IPS DF 6.9 (cell line): ENCODE measurements around the gene ERP44.

ENCODE experiments used
- DNase-seq: peaks from one replicate; pipeline ENCODE4 v3.0.0-alpha.2; 2013; ENCODE audit warnings: low read depth, low spot score
- H3K27ac ChIP-seq: one replicate; pipeline ENCODE4 v1.5.1; 2013; ENCODE audit warnings: low read length, control low read depth
- H3K27me3 ChIP-seq: 2 replicates; pipeline ENCODE4 v1.6.1; 2013; ENCODE audit warnings: mild to moderate bottlenecking, low read length; ENCODE audit not compliant: control insufficient read depth, insufficient read depth
- H3K36me3 ChIP-seq: 2 replicates; pipeline ENCODE4 v1.6.1; 2013; ENCODE audit warnings: low read length; ENCODE audit not compliant: control insufficient read depth, insufficient read depth
- H3K4me1 ChIP-seq: 2 replicates; pipeline ENCODE4 v1.6.1; 2013; ENCODE audit warnings: low read length; ENCODE audit not compliant: control insufficient read depth, insufficient read depth
- H3K4me3 ChIP-seq: 2 replicates; pipeline ENCODE4 v1.5.1; 2013; ENCODE audit warnings: mild to moderate bottlenecking, low read length
- H3K9me3 ChIP-seq: 2 replicates; pipeline ENCODE4 v1.6.1; 2013; ENCODE audit warnings: low read length, inconsistent platforms; ENCODE audit not compliant: control insufficient read depth, insufficient read depth
- WGBS: extraction: QIAGEN DNeasy Blood & Tissue Kit; methylation state at CpG from one replicate; pipeline ENCODE4 v1.1.7; 2013; ENCODE audit warnings: mixed read lengths, missing lambda C conversion rate; ENCODE audit not compliant: insufficient read length, insufficient coverage; 5-methylcytosine and 5-hydroxymethylcytosine counted together

Gene ERP44

DNA sequence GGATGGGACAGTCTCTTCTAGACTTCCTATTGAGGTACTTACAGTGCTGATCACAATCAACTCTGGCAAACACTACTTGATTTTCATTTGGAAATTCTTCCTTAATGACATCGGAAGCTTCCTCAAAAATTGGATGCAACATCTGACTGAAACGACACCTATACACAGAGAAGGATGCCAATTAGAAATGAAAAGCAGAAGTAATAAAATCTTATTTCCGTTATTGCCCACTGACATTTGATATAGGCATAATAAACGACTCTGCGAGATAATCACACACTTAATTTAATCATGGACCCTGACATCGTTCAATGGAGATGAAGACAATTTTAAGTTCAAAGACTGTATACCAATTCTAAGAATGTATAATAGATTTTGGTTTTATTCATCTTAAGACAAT lies 46.4 kb downstream of the ERP44 start:
- WGBS = no CpG with 5 or more reads among the region's 6 CpGs
- Histone ChIP-seq H3K9me3 (no peaks in the 10 kb centered on the region), H3K4me3 (no peak overlapping the region), H3K27ac (no peak overlapping the region), H3K36me3 (no peaks in the 10 kb centered on the region), H3K27me3 (no peaks in the 10 kb centered on the region), H3K4me1 (no peaks in the 10 kb centered on the region)
- no peak for DNase-seq

DNA sequence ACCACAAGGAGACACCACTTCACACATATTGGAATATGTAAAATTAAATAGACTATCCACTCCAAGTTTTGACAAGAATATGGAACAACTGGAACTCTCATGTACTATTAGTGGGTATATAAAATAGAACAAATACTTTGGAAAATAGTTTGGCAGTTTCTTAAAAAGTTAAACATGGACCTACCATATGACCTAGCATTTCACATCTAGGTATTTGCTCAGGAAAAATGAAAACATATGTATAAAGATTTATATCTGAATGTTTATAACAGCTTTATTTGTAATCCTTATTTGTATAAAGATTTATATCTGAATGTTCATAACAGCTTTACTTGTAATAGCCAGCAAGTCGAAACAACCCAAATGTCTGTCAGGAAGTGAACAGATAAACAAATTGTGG lies 49.2 kb downstream of the ERP44 start:
- H3K9me3 ChIP-seq = no peaks in the 10 kb centered on the region
- H3K27me3 ChIP-seq = no peaks in the 10 kb centered on the region
- no CpG with 5 or more reads among the region's 1 CpG for WGBS
- no peak overlapping the region for H3K27ac ChIP-seq
- no peaks in the 10 kb centered on the region for H3K4me1 ChIP-seq
- H3K36me3 ChIP-seq = no peaks in the 10 kb centered on the region
- H3K4me3 ChIP-seq = no peak overlapping the region
- DNase-seq = no peak

DNA sequence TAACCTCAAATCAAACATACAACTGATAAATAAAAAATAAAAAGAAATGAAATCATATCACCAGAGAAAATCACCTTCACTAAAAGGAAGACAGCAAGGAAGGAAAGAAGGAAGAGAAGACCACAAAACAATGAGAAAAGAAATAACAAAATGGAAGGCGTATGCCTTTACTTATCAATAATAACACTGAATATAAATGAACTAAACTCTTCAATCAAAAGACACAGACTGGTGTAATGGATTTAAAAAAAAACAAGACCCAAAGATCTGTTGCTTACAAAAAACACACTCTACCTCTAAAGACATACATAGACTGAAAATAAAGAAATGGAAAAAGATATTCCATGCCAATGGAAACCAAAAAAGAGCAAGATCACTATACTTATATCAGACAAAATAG lies 60.3 kb downstream of the ERP44 start:
- no peaks in the 10 kb centered on the region for H3K9me3 ChIP-seq
- no peaks in the 10 kb centered on the region for H3K27me3 ChIP-seq
- DNase-seq = no peak
- no peak overlapping the region for H3K27ac ChIP-seq
- no peaks in the 10 kb centered on the region for H3K4me1 ChIP-seq
- WGBS = no CpG with 5 or more reads among the region's 1 CpG
- no peak overlapping the region for H3K4me3 ChIP-seq
- H3K36me3 ChIP-seq = no peaks in the 10 kb centered on the region

DNA sequence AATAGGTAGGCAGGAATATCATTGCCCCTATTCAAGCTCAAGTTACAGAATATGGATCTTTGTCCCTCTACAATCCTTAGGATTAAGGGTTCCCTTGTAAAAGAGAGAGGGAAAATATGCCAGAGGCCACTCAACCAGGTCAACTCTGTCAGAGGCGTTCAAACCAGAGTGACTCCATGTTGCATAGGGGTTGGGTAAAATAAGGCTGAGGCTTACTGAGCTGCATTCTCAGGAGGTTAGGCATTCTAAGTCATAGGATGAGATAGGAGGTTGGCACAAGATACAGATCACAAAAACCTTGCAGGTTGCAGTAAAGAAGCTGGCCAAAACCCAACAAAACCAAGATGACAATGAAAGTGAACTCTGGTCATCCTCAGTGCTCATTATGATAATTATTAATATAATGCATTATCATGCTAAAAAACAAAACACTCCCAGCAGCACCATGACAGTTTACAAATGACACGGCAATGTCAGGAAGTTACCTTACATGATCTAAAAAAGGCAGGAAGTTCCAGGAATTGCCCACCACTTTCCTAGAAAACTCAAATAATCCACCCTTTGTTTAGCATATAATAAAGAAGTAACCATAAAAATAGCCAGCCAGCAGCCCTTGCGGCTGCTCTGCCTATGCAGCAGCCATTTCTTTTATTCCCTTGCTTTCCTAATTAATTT lies 64.8 kb downstream of the ERP44 start:
- H3K4me3 ChIP-seq = no peak overlapping the region
- DNase-seq = no peak
- H3K27me3 ChIP-seq = no peaks in the 10 kb centered on the region
- H3K9me3 ChIP-seq = no peaks in the 10 kb centered on the region
- WGBS = no CpG with 5 or more reads among the region's 3 CpGs
- H3K36me3 ChIP-seq = no peaks in the 10 kb centered on the region
- H3K27ac ChIP-seq = no peak overlapping the region
- H3K4me1 ChIP-seq = no peaks in the 10 kb centered on the region

DNA sequence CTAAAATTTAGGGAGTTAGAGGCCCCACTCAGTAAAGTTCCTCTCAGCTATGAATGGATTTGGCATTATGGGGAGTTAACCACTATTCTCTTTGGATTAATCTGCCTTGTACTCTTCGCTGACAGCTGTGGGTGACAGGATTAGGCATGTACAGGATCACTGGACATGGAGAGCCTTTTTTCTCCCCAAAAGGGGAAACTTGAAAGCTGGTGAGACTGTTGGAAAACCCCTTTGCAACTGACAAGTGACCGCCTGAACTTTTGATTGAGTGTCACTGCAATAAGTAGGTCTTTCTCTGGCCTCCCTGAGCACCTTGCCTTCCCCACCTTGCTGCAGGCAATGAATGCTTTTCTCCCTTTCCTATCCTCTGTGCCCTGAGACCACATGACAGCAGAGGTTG lies 68.3 kb downstream of the ERP44 start:
- H3K4me3 ChIP-seq = no peak overlapping the region
- H3K9me3 ChIP-seq = no peaks in the 10 kb centered on the region
- no peaks in the 10 kb centered on the region for H3K4me1 ChIP-seq
- H3K36me3 ChIP-seq = no peaks in the 10 kb centered on the region
- DNase-seq = no peak
- no CpG with 5 or more reads among the region's 2 CpGs for WGBS
- no peaks in the 10 kb centered on the region for H3K27me3 ChIP-seq
- no peak overlapping the region for H3K27ac ChIP-seq

DNA sequence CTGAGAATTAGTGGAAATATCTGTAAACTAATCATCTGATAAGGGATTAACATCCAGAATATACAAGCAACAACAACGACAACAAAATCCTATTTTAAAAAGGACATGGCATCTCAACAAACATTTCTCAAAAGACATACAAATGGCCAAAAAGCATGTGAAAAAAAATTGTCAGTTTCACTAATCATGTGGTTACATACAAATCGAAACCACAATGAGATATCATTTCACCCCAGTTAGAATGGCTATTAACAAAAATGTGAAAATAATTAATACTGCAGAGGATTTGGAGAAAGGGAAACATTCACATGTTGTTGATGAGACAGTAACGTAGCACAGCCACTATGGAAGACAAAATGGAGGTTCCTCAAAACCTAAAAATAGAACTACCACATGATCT lies 69.5 kb downstream of the ERP44 start:
- Histone ChIP-seq H3K27me3 (no peaks in the 10 kb centered on the region), H3K36me3 (no peaks in the 10 kb centered on the region), H3K4me3 (no peak overlapping the region), H3K9me3 (no peaks in the 10 kb centered on the region), H3K4me1 (no peaks in the 10 kb centered on the region), H3K27ac (no peak overlapping the region)
- DNase-seq = no peak
- no CpG with 5 or more reads among the region's 3 CpGs for WGBS

DNA sequence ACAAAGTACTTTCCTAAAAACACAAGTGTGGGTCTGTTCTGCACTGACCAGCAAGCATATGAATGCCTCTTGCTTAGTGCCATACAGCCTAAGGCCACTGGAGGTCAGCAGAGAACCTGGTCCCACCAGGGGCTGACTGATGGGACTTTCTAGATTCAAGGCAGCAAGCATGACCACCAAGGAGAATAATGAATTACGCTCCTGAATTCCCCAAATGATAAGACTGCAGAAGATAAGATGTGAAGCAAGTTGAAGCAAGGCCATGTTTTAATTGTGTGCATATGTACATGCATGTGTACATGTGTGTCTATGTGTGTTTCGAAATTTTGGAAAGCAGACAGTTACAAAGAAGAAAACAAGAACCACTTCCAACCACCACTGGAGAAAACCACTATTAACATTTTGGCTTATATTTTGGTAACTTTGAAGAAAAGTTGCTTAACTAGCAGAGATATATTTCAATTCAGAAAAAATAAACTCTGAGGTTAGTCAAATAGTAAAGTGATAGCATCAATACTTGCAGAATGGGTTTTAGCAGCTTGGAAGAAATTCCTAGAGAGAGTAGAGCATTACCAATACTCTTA lies 70.5 kb downstream of the ERP44 start:
- no peak overlapping the region for H3K27ac ChIP-seq
- no peaks in the 10 kb centered on the region for H3K36me3 ChIP-seq
- no peaks in the 10 kb centered on the region for H3K4me1 ChIP-seq
- no peak overlapping the region for H3K4me3 ChIP-seq
- H3K9me3 ChIP-seq = no peaks in the 10 kb centered on the region
- DNase-seq = peak; percentile 64
- no CpG with 5 or more reads among the region's 2 CpGs for WGBS
- no peaks in the 10 kb centered on the region for H3K27me3 ChIP-seq

DNA sequence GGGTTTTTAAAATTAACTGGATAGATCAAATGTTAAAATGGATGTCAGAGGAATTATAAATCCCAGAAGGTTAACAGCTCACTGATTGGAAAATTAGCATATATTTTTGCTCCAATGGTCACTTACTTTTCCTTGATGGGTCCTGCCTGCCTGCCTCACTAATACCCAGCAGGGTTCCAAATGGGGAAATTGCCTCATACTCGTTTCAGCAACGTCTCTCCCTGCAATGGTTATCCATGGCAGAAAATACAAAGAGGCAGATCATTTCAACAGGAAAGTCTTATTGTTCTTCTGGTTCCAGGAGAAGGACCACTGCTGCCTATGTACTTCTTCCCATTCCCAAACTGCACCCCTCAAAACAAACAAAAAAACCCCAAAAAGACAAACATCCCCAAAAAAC lies 71.3 kb downstream of the ERP44 start:
- H3K4me1 ChIP-seq = no peaks in the 10 kb centered on the region
- H3K27me3 ChIP-seq = no peaks in the 10 kb centered on the region
- H3K36me3 ChIP-seq = no peaks in the 10 kb centered on the region
- H3K4me3 ChIP-seq = no peak overlapping the region
- H3K9me3 ChIP-seq = no peaks in the 10 kb centered on the region
- no CpG with 5 or more reads among the region's 2 CpGs for WGBS
- DNase-seq = no peak
- no peak overlapping the region for H3K27ac ChIP-seq

DNA sequence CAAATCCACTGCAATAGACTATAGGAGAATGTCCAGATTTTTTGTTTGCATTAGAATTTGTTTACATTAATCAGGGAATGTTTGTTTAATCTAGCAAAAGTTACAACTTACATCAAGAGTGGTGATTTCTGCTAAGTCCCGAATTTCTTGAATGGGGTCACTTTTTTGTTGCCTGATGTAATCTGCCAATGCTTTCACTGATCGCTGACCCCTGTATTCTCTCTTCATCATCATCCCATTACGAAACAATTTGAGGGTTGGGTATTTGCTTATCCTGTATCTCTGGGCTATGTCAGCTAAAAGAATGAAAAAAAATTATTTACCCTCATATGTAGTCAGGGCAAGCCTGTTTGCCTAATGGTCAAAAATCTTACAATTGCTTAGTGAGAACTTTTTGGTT lies 76.9 kb downstream of the ERP44 start:
- H3K27ac ChIP-seq = no peak overlapping the region
- H3K4me3 ChIP-seq = no peak overlapping the region
- H3K36me3 ChIP-seq = no peaks in the 10 kb centered on the region
- no peak for DNase-seq
- H3K27me3 ChIP-seq = no peaks in the 10 kb centered on the region
- no peaks in the 10 kb centered on the region for H3K9me3 ChIP-seq
- no peaks in the 10 kb centered on the region for H3K4me1 ChIP-seq
- no CpG with 5 or more reads among the region's 3 CpGs for WGBS

DNA sequence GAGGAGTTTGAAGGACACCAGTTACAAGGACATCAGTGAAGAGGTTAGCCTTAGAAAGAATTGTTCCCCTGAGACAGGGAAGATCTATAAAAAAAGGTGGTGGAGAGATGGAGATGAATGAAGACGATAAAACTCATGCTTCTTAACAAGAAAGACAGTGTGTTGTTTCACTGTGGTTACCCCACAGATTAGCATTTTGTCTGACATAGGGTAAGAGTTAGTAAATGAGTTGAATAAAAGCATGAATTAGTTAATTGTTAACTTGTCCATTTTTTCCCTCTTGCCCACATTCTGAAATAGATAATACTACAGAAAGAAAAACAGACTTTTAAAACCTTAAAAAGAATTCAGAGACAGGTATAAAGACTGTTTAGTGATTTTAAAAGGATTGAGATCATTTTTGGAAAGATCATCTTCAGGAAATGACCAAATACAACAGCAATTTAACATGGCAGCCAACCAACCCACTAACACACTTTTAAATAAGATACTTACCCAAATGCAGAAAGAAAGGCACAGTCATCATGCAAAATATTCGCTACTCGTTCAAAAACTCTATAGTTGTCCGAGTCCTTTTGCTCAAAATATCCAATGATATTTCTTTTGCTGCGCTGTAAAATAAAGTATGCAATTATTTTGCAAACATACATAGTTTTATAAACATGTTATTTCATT lies 78.5 kb downstream of the ERP44 start:
- Histone ChIP-seq H3K27ac (no peak overlapping the region), H3K4me3 (no peak overlapping the region), H3K27me3 (no peaks in the 10 kb centered on the region), H3K9me3 (no peaks in the 10 kb centered on the region), H3K36me3 (no peaks in the 10 kb centered on the region), H3K4me1 (no peaks in the 10 kb centered on the region)
- DNase-seq = no peak
- no CpG with 5 or more reads among the region's 5 CpGs for WGBS

DNA sequence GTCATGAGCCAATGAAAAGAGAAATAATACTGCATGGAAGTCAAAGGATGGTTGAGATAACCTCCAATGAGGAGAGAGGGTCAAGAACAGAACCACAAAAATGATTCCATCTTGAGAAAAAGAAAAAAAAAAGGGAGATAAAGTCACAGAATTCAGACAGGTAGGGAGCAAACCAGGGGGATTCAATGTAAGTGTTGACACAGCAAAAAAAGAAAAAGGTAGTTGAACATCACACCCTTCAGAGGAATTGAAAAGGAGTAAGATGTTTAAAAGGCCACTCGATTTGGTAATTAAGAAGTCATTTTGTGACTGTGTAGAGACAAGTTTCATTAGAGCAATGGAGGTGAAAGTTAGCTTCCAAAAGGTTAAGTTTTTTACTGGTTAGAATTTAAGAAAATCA lies 79.3 kb downstream of the ERP44 start:
- no CpG with 5 or more reads among the region's 1 CpG for WGBS
- Histone ChIP-seq H3K27me3 (no peaks in the 10 kb centered on the region), H3K4me3 (no peak overlapping the region), H3K9me3 (no peaks in the 10 kb centered on the region), H3K4me1 (no peaks in the 10 kb centered on the region), H3K27ac (no peak overlapping the region), H3K36me3 (no peaks in the 10 kb centered on the region)
- no peak for DNase-seq
